ENCODE measurements around the gene TUBB.

- TF ChIP-seq CTCF (conservative IDR thresholded peaks at IDR 0.05; ENCODE audit: low read length) (no peak), EZH2phosphoT487 (IDR thresholded peaks at IDR 0.05; ENCODE audit: borderline replicate concordance, low read depth, low read length) (no peak)
Measured at GRCh38 chr6:30700340-30700739, 19.8 kb upstream of the TUBB start.

Measured in OCI-LY7 (cell line).